CD8-positive, alpha-beta memory T cell (primary cell): ENCODE measurements around the gene SPOPL. TPM values are rescaled to one million over a fixed set of nuclear protein-coding genes. Genes with fewer than 3 reads are reported as not detected.
"Not testable (repeated sequence)": the region's sequence is repeated elsewhere in the genome, so short reads cannot be mapped to it uniquely, and the experiment has no call there.

Experiments
- CTCF ChIA-PET: fragments of 350-600 bp; sonication (Branson Sonifier 250); formaldehyde crosslinking; loops from one replicate; lab custom pipeline; 2021; ENCODE audit warnings: antibody characterized with exemption; lab: Charles Lee
- POLR2A ChIA-PET: fragments of 350-600 bp; sonication (Branson Sonifier 250); formaldehyde crosslinking; loops from one replicate; lab custom pipeline; 2021; ENCODE audit warnings: antibody characterized with exemption; lab: Charles Lee
- DNase-seq, 5 donors: peaks; one replicate each; pipeline versions ENCODE4 v3.0.0 to v3.0.0-alpha.2; 2020 to 2022; ENCODE audit warnings: mixed read lengths in 1 of 5
- H3K27ac ChIP-seq: one replicate; pipeline ENCODE4 v1.7.0; 2013; ENCODE audit warnings: low read depth, mild to moderate bottlenecking, low read length, moderate library complexity
- H3K27me3 ChIP-seq: 2 replicates; pipeline ENCODE4 v1.7.0; 2013; ENCODE audit warnings: low read length, mild to moderate bottlenecking; ENCODE audit not compliant: insufficient read depth, poor library complexity, severe bottlenecking
- H3K36me3 ChIP-seq: 2 replicates; pipeline ENCODE4 v1.7.0; 2013; ENCODE audit warnings: mild to moderate bottlenecking, low read length, moderate library complexity; ENCODE audit not compliant: insufficient read depth
- H3K4me1 ChIP-seq: 2 replicates; pipeline ENCODE4 v1.7.0; 2013; ENCODE audit warnings: mild to moderate bottlenecking, low read length, moderate library complexity; ENCODE audit not compliant: insufficient read depth
- H3K4me3 ChIP-seq: 2 replicates; pipeline ENCODE4 v1.7.0; 2013; ENCODE audit warnings: mild to moderate bottlenecking, low read length
- H3K9me3 ChIP-seq: 2 replicates; pipeline ENCODE4 v1.7.0; 2013; ENCODE audit warnings: mild to moderate bottlenecking, low read length
- H3K27ac Mint-ChIP-seq, 8 donors: one replicate each; pipeline ENCODE4 v1.8.0; 2020 to 2021; ENCODE audit warnings: mixed read lengths in 8 of 8, mild to moderate bottlenecking in 6 of 8, inconsistent platforms in 3 of 8, moderate library complexity in 3 of 8
- H3K27me3 Mint-ChIP-seq, 2 donors: one replicate each; pipeline ENCODE4 v1.8.0; 2020 to 2021; ENCODE audit warnings: mixed read lengths in 2 of 2, mild to moderate bottlenecking in 1 of 2, moderate library complexity in 1 of 2
- H3K36me3 Mint-ChIP-seq, 3 donors: one replicate each; pipeline ENCODE4 v1.8.0; 2020 to 2021; ENCODE audit warnings: mixed read lengths in 3 of 3, inconsistent platforms in 1 of 3, mild to moderate bottlenecking in 1 of 3
- H3K4me1 Mint-ChIP-seq, 3 donors: one replicate each; pipeline ENCODE4 v1.8.0; 2020 to 2021; ENCODE audit warnings: mixed read lengths in 3 of 3, inconsistent platforms in 1 of 3, mild to moderate bottlenecking in 1 of 3
- H3K4me3 Mint-ChIP-seq, 7 donors: one replicate each; pipeline ENCODE4 v1.8.0; 2020 to 2021; ENCODE audit warnings: mixed read lengths in 7 of 7, mild to moderate bottlenecking in 6 of 7, moderate library complexity in 4 of 7, inconsistent platforms in 2 of 7
- H3K9me3 Mint-ChIP-seq, 5 donors: one replicate each; pipeline ENCODE4 v1.8.0; 2020 to 2022; ENCODE audit warnings: mixed read lengths in 5 of 5, mild to moderate bottlenecking in 3 of 5, moderate library complexity in 2 of 5, inconsistent platforms in 1 of 5
- polyA plus RNA-seq: library from polyadenylated mRNA; unstranded; fragments of 300-500 nt; fragmentation: Illumina TruSeq; gene quantifications from one replicate; pipeline ENCODE4 v1.2.3, GENCODE V29; 2021
- total RNA-seq, 2 experiments: library from RNA; stranded (reverse); gene quantifications; one replicate each; pipeline ENCODE4 v1.2.3, GENCODE V29; 2021

Gene SPOPL
- total and polyA plus RNA-seq, 3 experiments from 2014 or later = 2.4 to 16.9 (median 16.1) TPM

- Histone ChIP-seq H3K4me1 (no peaks in the 10 kb centered on the region), H3K9me3 (no peaks in the 10 kb centered on the region), H3K27me3 (no peaks in the 10 kb centered on the region), H3K27ac (no peak overlapping the region), H3K36me3 (no peaks in the 10 kb centered on the region), H3K4me3 (no peak overlapping the region)
- ChIA-PET CTCF (no interaction called here), POLR2A (no interaction called here)
- Mint-ChIP-seq H3K9me3 (peaks cover 14 to 24% (median 15%) of the 10 kb centered on the region in 5 donors), H3K36me3 (peaks cover 25 to 44% (median 39%) of the 10 kb centered on the region in 3 donors), H3K4me1 (peaks cover 34 to 56% (median 53%) of the 10 kb centered on the region in 3 donors), H3K4me3 (no peak overlapping the region), H3K27me3 (no peaks in the 10 kb centered on the region), H3K27ac (no peak overlapping the region)
- DNase-seq = no peak
Measured at GRCh38 chr2:138536302-138536701, 34.7 kb downstream of the SPOPL start.

- no peak overlapping the region for H3K4me3 ChIP-seq
- no peak overlapping the region for H3K27ac Mint-ChIP-seq
- H3K27ac ChIP-seq = no peak overlapping the region
- H3K9me3 ChIP-seq = no peaks in the 10 kb centered on the region
- H3K9me3 Mint-ChIP-seq = peaks cover 14 to 26% (median 15%) of the 10 kb centered on the region in 5 donors
- no peaks in the 10 kb centered on the region for H3K36me3 ChIP-seq
- POLR2A ChIA-PET = no interaction called here
- H3K4me1 ChIP-seq = no peaks in the 10 kb centered on the region
- H3K36me3 Mint-ChIP-seq = peaks cover 26 to 47% (median 44%) of the 10 kb centered on the region in 3 donors
- DNase-seq = no peak
- H3K4me3 Mint-ChIP-seq = no peak overlapping the region
- peaks cover 33 to 56% (median 53%) of the 10 kb centered on the region in 3 donors for H3K4me1 Mint-ChIP-seq
- CTCF ChIA-PET = no interaction called here
- H3K27me3 ChIP-seq = no peaks in the 10 kb centered on the region
- no peaks in the 10 kb centered on the region for H3K27me3 Mint-ChIP-seq
Measured at GRCh38 chr2:138536740-138537139, 35.2 kb downstream of the SPOPL start.

- peaks cover 27 to 50% (median 49%) of the 10 kb centered on the region in 3 donors for H3K36me3 Mint-ChIP-seq
- no peaks in the 10 kb centered on the region for H3K27me3 Mint-ChIP-seq
- H3K9me3 ChIP-seq = no peaks in the 10 kb centered on the region
- POLR2A ChIA-PET = no interaction called here
- no peaks in the 10 kb centered on the region for H3K36me3 ChIP-seq
- H3K9me3 Mint-ChIP-seq = peaks cover 14 to 30% (median 15%) of the 10 kb centered on the region in 5 donors
- H3K4me3 Mint-ChIP-seq = no peak overlapping the region
- no peak overlapping the region for H3K27ac Mint-ChIP-seq
- no peaks in the 10 kb centered on the region for H3K4me1 ChIP-seq
- no peaks in the 10 kb centered on the region for H3K27me3 ChIP-seq
- H3K27ac ChIP-seq = no peak overlapping the region
- DNase-seq = no peak
- H3K4me3 ChIP-seq = no peak overlapping the region
- CTCF ChIA-PET = no interaction called here
- peaks cover 35 to 57% (median 54%) of the 10 kb centered on the region in 3 donors for H3K4me1 Mint-ChIP-seq
Measured at GRCh38 chr2:138537170-138537915, 35.8 kb downstream of the SPOPL start.

DNA sequence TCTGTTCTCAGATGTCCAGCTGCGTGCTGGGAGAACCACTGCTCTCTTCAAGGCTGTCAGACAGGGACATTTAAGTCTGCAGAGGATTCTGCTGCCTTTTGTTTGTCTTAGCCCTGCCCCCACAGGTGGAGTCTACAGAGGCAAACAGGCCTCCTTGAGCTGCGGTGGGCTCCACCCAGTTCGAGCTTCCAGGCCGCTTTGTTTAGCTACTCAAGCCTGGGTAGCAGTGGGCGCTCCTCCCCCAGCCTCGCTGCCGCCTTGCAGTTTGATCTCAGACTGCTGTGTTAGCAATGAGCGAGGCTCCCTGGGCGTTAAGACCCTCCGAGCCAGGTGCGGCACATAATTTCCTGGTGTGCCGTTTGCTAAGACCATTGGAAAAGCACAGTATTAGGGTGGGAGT, 42.6 kb downstream of the SPOPL start:
- not testable (repeated sequence) for H3K4me3 ChIP-seq

GRCh38 chr2:138548796-138549195, 47.2 kb downstream of the SPOPL start:
- Histone ChIP-seq H3K27me3 (no peaks in the 10 kb centered on the region), H3K27ac (no peak overlapping the region), H3K9me3 (no peaks in the 10 kb centered on the region), H3K36me3 (no peaks in the 10 kb centered on the region), H3K4me3 (no peak overlapping the region), H3K4me1 (no peaks in the 10 kb centered on the region)
- Mint-ChIP-seq H3K27ac (peak overlapping the region in 1 of 8 donors; percentile 41), H3K36me3 (peaks cover 5 to 44% (median 27%) of the 10 kb centered on the region in 3 donors), H3K4me3 (no peak overlapping the region), H3K4me1 (peaks cover 27 to 47% (median 41%) of the 10 kb centered on the region in 3 donors), H3K9me3 (no peaks in the 10 kb centered on the region), H3K27me3 (no peaks in the 10 kb centered on the region)
- ChIA-PET CTCF (no interaction called here), POLR2A (no interaction called here)
- DNase-seq = no peak

More for the DNA sequence above, 42.6 kb downstream of the SPOPL start:
- POLR2A ChIA-PET, H3K36me3 ChIP-seq, DNase-seq, H3K9me3 ChIP-seq, H3K27ac Mint-ChIP-seq, H3K27ac ChIP-seq, H3K4me3 Mint-ChIP-seq, H3K27me3 ChIP-seq, H3K4me1 ChIP-seq, H3K27me3 Mint-ChIP-seq: not testable (repeated sequence)
- peaks cover 16 to 24% (median 18%) of the 10 kb centered on the region in 3 donors for H3K36me3 Mint-ChIP-seq
- peaks cover 35 to 68% (median 60%) of the 10 kb centered on the region in 3 donors for H3K4me1 Mint-ChIP-seq
- peaks cover 0 to 13% (median 5%) of the 10 kb centered on the region in 5 donors for H3K9me3 Mint-ChIP-seq
- CTCF ChIA-PET = interaction anchor here (1.8 kb wide), 1 partner anchor 10 kb away, joined by 4 read pairs; no protein-coding TSS in a partner anchor

DNA sequence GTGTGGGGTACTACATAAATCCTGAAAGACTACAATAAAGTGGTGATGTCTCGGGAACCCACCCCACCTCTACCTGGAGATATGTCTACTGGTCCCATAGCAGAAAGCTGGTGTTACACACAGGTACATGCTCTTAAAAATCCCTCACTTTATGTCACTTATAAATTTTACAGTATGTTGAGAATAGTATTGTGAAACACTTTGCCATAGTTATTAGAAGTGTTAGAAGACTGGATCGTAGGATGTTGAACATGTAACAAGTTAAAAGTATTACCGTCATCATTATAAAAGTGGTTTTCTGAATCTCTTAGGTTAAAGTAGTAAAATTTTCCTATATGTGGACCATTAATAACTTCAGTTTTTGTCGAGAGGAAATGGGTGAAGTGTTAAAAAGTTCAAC, 48.6 kb downstream of the SPOPL start:
- DNase-seq = no peak

DNA sequence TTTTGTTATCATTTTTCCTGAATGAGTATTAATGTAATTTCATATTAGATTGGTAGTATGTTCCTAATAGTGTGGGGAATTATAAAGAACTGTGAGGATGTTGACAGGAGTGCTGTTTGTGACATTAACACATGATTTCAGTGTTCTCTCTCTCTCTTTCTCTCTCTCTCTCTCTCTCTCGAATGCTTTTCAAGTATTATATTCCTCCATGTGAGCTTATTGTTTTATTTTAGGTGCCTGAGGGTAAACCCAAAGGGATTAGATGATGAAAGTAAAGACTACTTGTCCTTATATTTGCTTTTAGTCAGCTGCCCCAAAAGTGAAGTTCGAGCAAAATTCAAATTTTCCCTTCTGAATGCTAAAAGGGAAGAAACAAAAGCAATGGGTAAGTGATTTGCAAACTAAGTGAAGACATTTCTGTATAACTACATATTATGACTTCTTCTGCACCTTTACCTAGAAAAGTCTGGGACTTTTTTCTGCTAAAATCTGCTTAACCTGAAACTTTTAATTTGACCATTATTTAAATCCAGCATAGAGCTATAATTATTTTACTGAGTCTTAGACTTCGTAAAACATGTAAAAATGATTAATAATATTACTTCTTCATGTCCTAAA, 49.2 kb downstream of the SPOPL start:
- POLR2A ChIA-PET = no interaction called here
- CTCF ChIA-PET = no interaction called here
- Histone ChIP-seq H3K9me3 (no peaks in the 10 kb centered on the region), H3K4me3 (no peak overlapping the region), H3K36me3 (no peaks in the 10 kb centered on the region), H3K4me1 (no peaks in the 10 kb centered on the region), H3K27me3 (no peaks in the 10 kb centered on the region), H3K27ac (no peak overlapping the region)
- Mint-ChIP-seq H3K4me1 (peaks cover 22 to 33% (median 30%) of the 10 kb centered on the region in 3 donors), H3K4me3 (no peak overlapping the region), H3K9me3 (no peaks in the 10 kb centered on the region), H3K27me3 (no peaks in the 10 kb centered on the region), H3K27ac (peak overlapping the region in 4 of 8 donors; percentile 36 to 62 (median 45)), H3K36me3 (peaks cover 9 to 55% (median 29%) of the 10 kb centered on the region in 3 donors)
- no peak for DNase-seq

More for the DNA sequence above, 48.6 kb downstream of the SPOPL start:
- Mint-ChIP-seq H3K36me3 (peaks cover 9 to 49% (median 29%) of the 10 kb centered on the region in 3 donors), H3K4me3 (no peak overlapping the region), H3K27me3 (no peaks in the 10 kb centered on the region), H3K9me3 (no peaks in the 10 kb centered on the region), H3K4me1 (peaks cover 22 to 37% (median 31%) of the 10 kb centered on the region in 3 donors), H3K27ac (peak overlapping the region in 1 of 8 donors; percentile 12)
- H3K4me1 ChIP-seq = no peaks in the 10 kb centered on the region
- no peaks in the 10 kb centered on the region for H3K36me3 ChIP-seq
- no peak overlapping the region for H3K27ac ChIP-seq
- H3K9me3 ChIP-seq = no peaks in the 10 kb centered on the region
- no peak overlapping the region for H3K4me3 ChIP-seq
- CTCF ChIA-PET = no interaction called here
- POLR2A ChIA-PET = no interaction called here
- no peaks in the 10 kb centered on the region for H3K27me3 ChIP-seq

GRCh38 chr2:138554123-138554522, 52.6 kb downstream of the SPOPL start:
- Histone ChIP-seq H3K27ac (no peak overlapping the region), H3K36me3 (no peaks in the 10 kb centered on the region), H3K27me3 (no peaks in the 10 kb centered on the region), H3K9me3 (no peaks in the 10 kb centered on the region), H3K4me1 (no peaks in the 10 kb centered on the region), H3K4me3 (no peak overlapping the region)
- Mint-ChIP-seq H3K27me3 (no peaks in the 10 kb centered on the region), H3K36me3 (peaks cover 9 to 67% (median 31%) of the 10 kb centered on the region in 3 donors), H3K4me1 (peaks cover 11 to 16% (median 14%) of the 10 kb centered on the region in 3 donors), H3K9me3 (no peaks in the 10 kb centered on the region), H3K27ac (peak overlapping the region in 1 of 8 donors; percentile 46), H3K4me3 (no peak overlapping the region)
- POLR2A ChIA-PET = no interaction called here
- CTCF ChIA-PET = no interaction called here
- DNase-seq = no peak
